ENCODE measurements around the gene PRAMEF1. TPM values are rescaled to one million over a fixed set of nuclear protein-coding genes. Genes with fewer than 3 reads are reported as not detected.
A peak's percentile ranks its signal among the peaks of the same experiment; 100 is the strongest.

The PRAMEF1 gene
- total and polyA plus RNA-seq, 2 of the 13 experiments (the other 11 are each of a cell fraction or from before 2014, with no cell fraction given) = not detected

DNA sequence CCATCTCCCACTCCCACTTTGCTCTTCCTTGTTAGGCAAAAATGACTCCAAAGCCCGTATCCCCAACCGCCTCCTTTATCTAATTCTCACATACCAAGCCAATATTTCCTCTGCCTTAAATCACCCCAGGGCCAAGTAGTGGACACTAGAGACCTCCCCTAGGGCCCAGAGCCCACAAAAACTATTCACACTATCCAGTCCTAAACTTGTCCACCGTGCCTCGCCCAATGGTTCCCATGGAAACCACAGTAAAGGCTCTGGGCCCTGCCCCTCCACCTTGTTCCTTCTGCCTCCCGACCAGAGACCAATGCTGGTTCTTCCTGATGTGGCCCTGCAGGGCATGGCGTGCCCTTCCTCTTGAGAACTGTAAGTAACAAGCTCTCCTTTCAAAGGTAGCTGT, 33.4 kb upstream of the PRAMEF1 start:
- BruUV-seq (replicated peaks) = no TSS peak

DNA sequence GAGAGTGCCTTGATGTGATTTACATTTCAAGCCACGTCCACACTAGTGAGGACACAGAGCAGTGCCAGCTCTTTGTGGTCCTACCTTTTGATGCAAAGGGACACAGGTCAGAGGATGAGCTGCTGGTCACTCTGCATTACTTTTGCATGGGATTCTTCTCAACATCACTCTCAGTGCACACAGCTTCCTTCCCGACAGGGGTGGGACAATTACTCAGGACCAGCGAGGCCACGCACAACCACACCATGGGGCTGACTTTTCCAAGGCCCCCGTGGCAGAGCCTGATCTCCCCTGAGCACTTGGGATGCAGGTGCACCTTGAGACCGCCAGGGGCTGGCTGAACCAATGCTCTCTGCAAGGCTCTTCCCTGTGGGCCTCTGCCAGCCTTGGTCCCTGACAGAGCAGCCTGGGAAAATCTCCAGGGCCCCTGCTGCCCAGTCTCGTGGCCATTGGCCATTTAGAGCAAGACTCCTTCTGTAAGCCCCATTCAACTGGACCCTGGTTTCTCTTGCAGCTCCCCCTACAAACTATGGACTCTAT, 30.9 kb upstream of the PRAMEF1 start:
- peak; percentile 25 for DNase-seq (ENCODE audit: low spot score)
- no peak overlapping the region for H3K4me3 ChIP-seq (replicated peaks in 1 of 3; ENCODE audit: insufficient read depth in 1 of 3, low read depth in 2 of 3, low read length in 3 of 3)
- in situ Hi-C loops (cut with HindIII; ENCODE audit: extremely low pct_ligation_motif_present, low pct_unique_long_range_greater_than_20kb) (no loop called here), intact Hi-C loops (cut with micrococcal nuclease; ENCODE audit: unreplicated experiment) (no loop called here)
- 0% methylated on average over 2 of the region's 7 CpGs for WGBS (ENCODE audit: low lambda C conversion rate)
- H2AFZ ChIP-seq (ENCODE audit: low read length) = no peak overlapping the region
- H3K4me2 ChIP-seq (ENCODE audit: low read depth, low read length) = no peak overlapping the region
- H3K4me1 ChIP-seq (ENCODE audit: insufficient read depth, low read length) = no peaks in the 10 kb centered on the region
- H3K79me2 ChIP-seq (ENCODE audit: insufficient read depth, low read length) = no peaks in the 10 kb centered on the region
- H3K27me3 ChIP-seq (ENCODE audit: control insufficient read depth in 1 of 2, insufficient read depth in 2 of 2, low read length in 2 of 2) = peaks cover 0 to 36% of the 10 kb centered on the region in 2 experiments; a peak in 2 of 5 replicates
- no peak for FAIRE-seq
- H3K36me3 ChIP-seq (replicated peaks in 1 of 2; ENCODE audit: control insufficient read depth in 1 of 2, insufficient read depth in 2 of 2, low read length in 2 of 2) = no peaks in the 10 kb centered on the region
- no peak overlapping the region for H3K27ac ChIP-seq (ENCODE audit: extremely low read length, insufficient read depth, low read length)
- CTCF ChIA-PET (ENCODE audit: low intra/inter-chr PET ratio, low total read pairs) = no interaction called here
- no peaks in the 10 kb centered on the region for H3K9me3 ChIP-seq (ENCODE audit: low read length)
- POLR2A ChIA-PET = no interaction called here
- ATAC-seq = peak; percentile 93
- no peak overlapping the region for H3K9ac ChIP-seq (ENCODE audit: insufficient read depth, low read depth, low read length)
- no peaks in the 10 kb centered on the region for H4K20me1 ChIP-seq (ENCODE audit: insufficient read depth, low read length)
- no TSS peak for BruUV-seq (replicated peaks)
- TF ChIP-seq, protein P1, sequence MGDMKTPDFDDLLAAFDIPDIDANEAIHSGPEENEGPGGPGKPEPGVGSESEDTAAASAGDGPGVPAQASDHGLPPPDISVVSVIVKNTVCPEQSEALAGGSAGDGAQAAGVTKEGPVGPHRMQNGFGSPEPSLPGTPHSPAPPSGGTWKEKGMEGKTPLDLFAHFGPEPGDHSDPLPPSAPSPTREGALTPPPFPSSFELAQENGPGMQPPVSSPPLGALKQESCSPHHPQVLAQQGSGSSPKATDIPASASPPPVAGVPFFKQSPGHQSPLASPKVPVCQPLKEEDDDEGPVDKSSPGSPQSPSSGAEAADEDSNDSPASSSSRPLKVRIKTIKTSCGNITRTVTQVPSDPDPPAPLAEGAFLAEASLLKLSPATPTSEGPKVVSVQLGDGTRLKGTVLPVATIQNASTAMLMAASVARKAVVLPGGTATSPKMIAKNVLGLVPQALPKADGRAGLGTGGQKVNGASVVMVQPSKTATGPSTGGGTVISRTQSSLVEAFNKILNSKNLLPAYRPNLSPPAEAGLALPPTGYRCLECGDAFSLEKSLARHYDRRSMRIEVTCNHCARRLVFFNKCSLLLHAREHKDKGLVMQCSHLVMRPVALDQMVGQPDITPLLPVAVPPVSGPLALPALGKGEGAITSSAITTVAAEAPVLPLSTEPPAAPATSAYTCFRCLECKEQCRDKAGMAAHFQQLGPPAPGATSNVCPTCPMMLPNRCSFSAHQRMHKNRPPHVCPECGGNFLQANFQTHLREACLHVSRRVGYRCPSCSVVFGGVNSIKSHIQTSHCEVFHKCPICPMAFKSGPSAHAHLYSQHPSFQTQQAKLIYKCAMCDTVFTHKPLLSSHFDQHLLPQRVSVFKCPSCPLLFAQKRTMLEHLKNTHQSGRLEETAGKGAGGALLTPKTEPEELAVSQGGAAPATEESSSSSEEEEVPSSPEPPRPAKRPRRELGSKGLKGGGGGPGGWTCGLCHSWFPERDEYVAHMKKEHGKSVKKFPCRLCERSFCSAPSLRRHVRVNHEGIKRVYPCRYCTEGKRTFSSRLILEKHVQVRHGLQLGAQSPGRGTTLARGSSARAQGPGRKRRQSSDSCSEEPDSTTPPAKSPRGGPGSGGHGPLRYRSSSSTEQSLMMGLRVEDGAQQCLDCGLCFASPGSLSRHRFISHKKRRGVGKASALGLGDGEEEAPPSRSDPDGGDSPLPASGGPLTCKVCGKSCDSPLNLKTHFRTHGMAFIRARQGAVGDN (CRISPR knock-in tag; IDR thresholded peaks at IDR 0.05) = peak; percentile 15; the same call in 1 of the 2 replicates
- TF ChIP-seq EED (CRISPR knock-in tag; IDR thresholded peaks at IDR 0.05) (no peak), ZNF383 (CRISPR knock-in tag; IDR thresholded peaks at IDR 0.05; ENCODE audit: borderline replicate concordance) (no peak), ZNF747 (CRISPR knock-in tag; IDR thresholded peaks at IDR 0.05; ENCODE audit: borderline replicate concordance) (no peak), ZNF430 (CRISPR knock-in tag; IDR thresholded peaks at IDR 0.05) (no peak), ZNF720 (CRISPR knock-in tag; IDR thresholded peaks at IDR 0.05) (no peak)
- TF ChIP-seq, protein P2, sequence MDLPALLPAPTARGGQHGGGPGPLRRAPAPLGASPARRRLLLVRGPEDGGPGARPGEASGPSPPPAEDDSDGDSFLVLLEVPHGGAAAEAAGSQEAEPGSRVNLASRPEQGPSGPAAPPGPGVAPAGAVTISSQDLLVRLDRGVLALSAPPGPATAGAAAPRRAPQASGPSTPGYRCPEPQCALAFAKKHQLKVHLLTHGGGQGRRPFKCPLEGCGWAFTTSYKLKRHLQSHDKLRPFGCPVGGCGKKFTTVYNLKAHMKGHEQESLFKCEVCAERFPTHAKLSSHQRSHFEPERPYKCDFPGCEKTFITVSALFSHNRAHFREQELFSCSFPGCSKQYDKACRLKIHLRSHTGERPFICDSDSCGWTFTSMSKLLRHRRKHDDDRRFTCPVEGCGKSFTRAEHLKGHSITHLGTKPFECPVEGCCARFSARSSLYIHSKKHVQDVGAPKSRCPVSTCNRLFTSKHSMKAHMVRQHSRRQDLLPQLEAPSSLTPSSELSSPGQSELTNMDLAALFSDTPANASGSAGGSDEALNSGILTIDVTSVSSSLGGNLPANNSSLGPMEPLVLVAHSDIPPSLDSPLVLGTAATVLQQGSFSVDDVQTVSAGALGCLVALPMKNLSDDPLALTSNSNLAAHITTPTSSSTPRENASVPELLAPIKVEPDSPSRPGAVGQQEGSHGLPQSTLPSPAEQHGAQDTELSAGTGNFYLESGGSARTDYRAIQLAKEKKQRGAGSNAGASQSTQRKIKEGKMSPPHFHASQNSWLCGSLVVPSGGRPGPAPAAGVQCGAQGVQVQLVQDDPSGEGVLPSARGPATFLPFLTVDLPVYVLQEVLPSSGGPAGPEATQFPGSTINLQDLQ (CRISPR knock-in tag; IDR thresholded peaks at IDR 0.05) = no peak

More for the DNA sequence above, 33.4 kb upstream of the PRAMEF1 start:
- DNase-seq (ENCODE audit: low spot score) (no peak), FAIRE-seq (no peak), ATAC-seq (no peak)
- Histone ChIP-seq H3K27me3 (ENCODE audit: control insufficient read depth in 1 of 2, insufficient read depth in 2 of 2, low read length in 2 of 2) (peaks cover 0 to 35% of the 10 kb centered on the region in 2 experiments; a peak in 2 of 5 replicates), H3K9me3 (ENCODE audit: low read length) (no peaks in the 10 kb centered on the region), H4K20me1 (ENCODE audit: insufficient read depth, low read length) (no peaks in the 10 kb centered on the region), H3K36me3 (replicated peaks in 1 of 2; ENCODE audit: control insufficient read depth in 1 of 2, insufficient read depth in 2 of 2, low read length in 2 of 2) (no peaks in the 10 kb centered on the region), H3K79me2 (ENCODE audit: insufficient read depth, low read length) (no peaks in the 10 kb centered on the region), H2AFZ (ENCODE audit: low read length) (no peak overlapping the region), H3K4me2 (ENCODE audit: low read depth, low read length) (no peak overlapping the region), H3K9ac (ENCODE audit: insufficient read depth, low read depth, low read length) (no peak overlapping the region), H3K4me3 (replicated peaks in 1 of 3; ENCODE audit: insufficient read depth in 1 of 3, low read depth in 2 of 3, low read length in 3 of 3) (no peak overlapping the region), H3K4me1 (ENCODE audit: insufficient read depth, low read length) (no peaks in the 10 kb centered on the region), H3K27ac (ENCODE audit: extremely low read length, insufficient read depth, low read length) (no peak overlapping the region)
- ChIA-PET POLR2A (no interaction called here), CTCF (ENCODE audit: low intra/inter-chr PET ratio, low total read pairs) (no interaction called here)
- intact Hi-C loops (cut with micrococcal nuclease; ENCODE audit: unreplicated experiment) (no loop called here), in situ Hi-C loops (cut with HindIII; ENCODE audit: extremely low pct_ligation_motif_present, low pct_unique_long_range_greater_than_20kb) (no loop called here)
- 5% methylated on average over 6 of the region's 6 CpGs for WGBS (ENCODE audit: low lambda C conversion rate)
- TF ChIP-seq STAG1 (CRISPR knock-in tag; IDR thresholded peaks at IDR 0.05) (no peak), NKX3-1 (CRISPR knock-in tag; IDR thresholded peaks at IDR 0.05) (no peak), RFXANK (CRISPR knock-in tag; IDR thresholded peaks at IDR 0.05) (no peak), ZNF563 (CRISPR knock-in tag; IDR thresholded peaks at IDR 0.05) (no peak), HOXA5 (CRISPR knock-in tag; IDR thresholded peaks at IDR 0.05) (no peak)
- TF ChIP-seq, protein P3, sequence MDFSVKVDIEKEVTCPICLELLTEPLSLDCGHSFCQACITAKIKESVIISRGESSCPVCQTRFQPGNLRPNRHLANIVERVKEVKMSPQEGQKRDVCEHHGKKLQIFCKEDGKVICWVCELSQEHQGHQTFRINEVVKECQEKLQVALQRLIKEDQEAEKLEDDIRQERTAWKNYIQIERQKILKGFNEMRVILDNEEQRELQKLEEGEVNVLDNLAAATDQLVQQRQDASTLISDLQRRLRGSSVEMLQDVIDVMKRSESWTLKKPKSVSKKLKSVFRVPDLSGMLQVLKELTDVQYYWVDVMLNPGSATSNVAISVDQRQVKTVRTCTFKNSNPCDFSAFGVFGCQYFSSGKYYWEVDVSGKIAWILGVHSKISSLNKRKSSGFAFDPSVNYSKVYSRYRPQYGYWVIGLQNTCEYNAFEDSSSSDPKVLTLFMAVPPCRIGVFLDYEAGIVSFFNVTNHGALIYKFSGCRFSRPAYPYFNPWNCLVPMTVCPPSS (IDR thresholded peaks at IDR 0.05) = no peak

Measured in HepG2 (cell line).